Urinary bladder (tissue), 4 donors: ENCODE data around the gene PDRG1. TPM values are rescaled to one million over a fixed set of nuclear protein-coding genes. Genes with fewer than 3 reads are reported as not detected.
A peak's percentile ranks its signal among the peaks of the same experiment; 100 is the strongest.

Experiments
- DNase-seq: peaks from one replicate; pipeline ENCODE4 v3.0.0-alpha.2; 2015; ENCODE audit errors: extremely low spot score
- H3K27ac ChIP-seq: one replicate; pipeline ENCODE4 v1.5.1; 2013; ENCODE audit warnings: low read depth, mild to moderate bottlenecking, moderate library complexity
- H3K36me3 ChIP-seq: one replicate; pipeline ENCODE4 v1.6.1; 2013; ENCODE audit warnings: mild to moderate bottlenecking, moderate library complexity; ENCODE audit not compliant: insufficient read depth
- H3K4me1 ChIP-seq: one replicate; pipeline ENCODE4 v1.6.1; 2013; ENCODE audit warnings: mild to moderate bottlenecking, moderate library complexity; ENCODE audit not compliant: insufficient read depth
- H3K4me3 ChIP-seq: one replicate; pipeline ENCODE4 v1.5.1; 2013; ENCODE audit warnings: low read depth, low read length
- WGBS: extraction: QIAGEN DNeasy Blood & Tissue Kit; methylation state at CpG from one replicate; pipeline ENCODE4 v1.1.7; 2013; 5-methylcytosine and 5-hydroxymethylcytosine counted together
- polyA plus RNA-seq: library from polyadenylated mRNA; stranded (reverse); fragments of 200-250 nt; gene quantifications from one replicate; pipeline ENCODE4 v1.2.3, GENCODE V29; 2013
- total RNA-seq: library from RNA; depleted of rRNA; stranded (reverse); fragments of >200 nt; gene quantifications from one replicate; pipeline ENCODE4 v1.2.3, GENCODE V29; 2014
- donor health status: healthy with polysubstance abuse.
- donor health status: healthy.

The PDRG1 gene
- total and polyA plus RNA-seq, 2 donors = 2.9 to 14.0 TPM

DNA sequence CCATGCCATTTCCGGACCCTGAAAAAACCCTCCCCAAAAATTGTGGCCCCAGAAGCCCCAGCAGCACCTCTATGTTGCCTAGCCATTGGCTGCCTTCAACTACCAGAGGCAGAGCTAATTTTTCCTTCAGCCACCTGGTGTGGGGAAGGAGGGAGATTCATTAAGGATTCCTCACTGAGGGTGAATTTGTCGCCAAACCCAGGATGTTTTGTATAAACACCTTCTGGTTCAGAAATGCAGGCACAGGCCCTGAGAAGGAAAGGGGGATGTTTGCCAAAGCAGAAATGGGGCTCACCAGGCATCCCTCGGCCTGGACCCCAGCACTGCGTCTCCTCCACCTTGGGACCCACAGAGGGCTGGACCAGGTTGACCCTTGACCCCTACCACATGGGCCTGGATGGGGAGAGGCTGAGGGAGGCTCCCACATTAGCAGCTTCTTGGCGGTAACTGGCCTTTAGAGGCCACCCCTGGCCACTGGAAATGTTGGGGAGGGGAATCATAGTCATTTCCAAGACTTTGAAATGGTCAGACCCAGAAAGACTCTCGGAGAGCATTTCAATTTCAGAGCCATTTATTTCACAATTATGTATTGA is 1.8 kb upstream of the PDRG1 start:
- H3K36me3 ChIP-seq = no peaks in the 10 kb centered on the region
- H3K27ac ChIP-seq = no peak overlapping the region
- 81% methylated on average over 6 of the region's 6 CpGs for WGBS
- DNase-seq = no peak
- H3K4me3 ChIP-seq = no peak overlapping the region
- H3K4me1 ChIP-seq = no peaks in the 10 kb centered on the region

- WGBS = 8% methylated on average over 6 of the region's 6 CpGs
- H3K4me3 ChIP-seq = peak overlapping the region; percentile 86
- DNase-seq = no peak
- H3K4me1 ChIP-seq = no peaks in the 10 kb centered on the region
- no peaks in the 10 kb centered on the region for H3K36me3 ChIP-seq
- H3K27ac ChIP-seq = no peak overlapping the region
Observed at GRCh38 chr20:31951203-31951529, 680 bp downstream of the PDRG1 start.

GRCh38 chr20:31949877-31950646 is 1.8 kb downstream of the PDRG1 start:
- H3K36me3 ChIP-seq = no peaks in the 10 kb centered on the region
- DNase-seq = no peak
- no peak overlapping the region for H3K27ac ChIP-seq
- WGBS = 70% methylated on average over 9 of the region's 9 CpGs
- H3K4me3 ChIP-seq = no peak overlapping the region
- no peaks in the 10 kb centered on the region for H3K4me1 ChIP-seq

GRCh38 chr20:31948008-31948407 is 3.8 kb downstream of the PDRG1 start:
- 97% methylated on average over 2 of the region's 2 CpGs for WGBS
- Histone ChIP-seq H3K27ac (no peak overlapping the region), H3K4me1 (no peaks in the 10 kb centered on the region), H3K4me3 (no peak overlapping the region), H3K36me3 (no peaks in the 10 kb centered on the region)
- no peak for DNase-seq

GRCh38 chr20:31945785-31946184 is 6.1 kb downstream of the PDRG1 start:
- no peaks in the 10 kb centered on the region for H3K36me3 ChIP-seq
- WGBS = 48% methylated on average over 6 of the region's 6 CpGs
- no peaks in the 10 kb centered on the region for H3K4me1 ChIP-seq

DNA sequence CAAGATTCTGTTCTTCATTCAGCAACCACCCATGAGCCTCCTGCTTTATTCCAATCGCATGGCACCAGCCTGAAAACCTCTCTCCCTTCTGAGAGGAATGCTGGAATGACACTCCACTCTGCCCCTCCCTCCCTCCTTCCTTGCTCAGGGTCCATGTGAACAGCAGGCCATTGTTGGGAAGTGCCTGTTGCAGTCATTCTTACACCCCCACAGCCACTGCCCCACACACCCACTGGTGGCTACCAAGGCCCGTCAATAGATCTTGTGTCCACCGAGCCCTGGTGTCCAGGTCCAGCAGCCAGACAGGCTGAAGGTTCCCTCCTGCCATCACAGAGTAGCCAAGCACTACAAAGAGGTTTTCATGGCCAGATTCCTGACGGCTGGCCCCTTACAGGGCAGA is 6.5 kb downstream of the PDRG1 start:
- 82% methylated on average over 4 of the region's 4 CpGs for WGBS
- no peak for DNase-seq
- no peaks in the 10 kb centered on the region for H3K36me3 ChIP-seq

More at GRCh38 chr20:31945785-31946184, 6.1 kb downstream of the PDRG1 start:
- no peak for DNase-seq
- H3K27ac ChIP-seq = no peak overlapping the region
- no peak overlapping the region for H3K4me3 ChIP-seq

DNA sequence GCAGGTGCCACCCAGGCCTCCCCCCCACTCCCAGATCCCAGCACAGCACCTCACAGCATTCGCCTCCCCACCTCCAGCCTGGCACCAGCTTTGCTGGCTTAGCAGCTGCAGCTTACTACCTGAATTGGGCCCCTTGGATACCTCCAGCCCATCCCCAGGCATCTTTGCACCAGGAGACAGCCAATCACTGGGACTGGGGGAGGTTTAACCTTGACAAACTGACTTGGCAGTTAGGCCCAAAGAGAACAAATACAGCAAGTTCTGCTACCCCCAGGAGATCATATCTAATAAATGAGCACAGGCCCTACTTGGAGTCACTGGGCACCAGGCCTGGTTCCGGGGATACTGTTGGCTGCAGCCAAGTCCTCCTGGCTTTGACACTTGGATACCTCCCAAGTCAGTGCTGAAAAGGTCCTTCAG is 8.8 kb downstream of the PDRG1 start:
- Histone ChIP-seq H3K4me1 (no peaks in the 10 kb centered on the region), H3K27ac (no peak overlapping the region), H3K4me3 (no peak overlapping the region), H3K36me3 (no peaks in the 10 kb centered on the region)
- no peak for DNase-seq
- 52% methylated on average over 2 of the region's 2 CpGs for WGBS

More for the DNA sequence above, 6.5 kb downstream of the PDRG1 start:
- no peak overlapping the region for H3K27ac ChIP-seq
- H3K4me1 ChIP-seq = no peaks in the 10 kb centered on the region
- no peak overlapping the region for H3K4me3 ChIP-seq

- Histone ChIP-seq H3K4me1 (no peaks in the 10 kb centered on the region), H3K36me3 (no peaks in the 10 kb centered on the region), H3K27ac (no peak overlapping the region), H3K4me3 (no peak overlapping the region)
- no peak for DNase-seq
- 93% methylated on average over 2 of the region's 2 CpGs for WGBS
Observed at GRCh38 chr20:31939661-31940060, 12.2 kb downstream of the PDRG1 start.

GRCh38 chr20:31937820-31938219 is 14.0 kb downstream of the PDRG1 start:
- no peak overlapping the region for H3K27ac ChIP-seq
- H3K4me3 ChIP-seq = no peak overlapping the region
- no peaks in the 10 kb centered on the region for H3K36me3 ChIP-seq
- 42% methylated on average over 1 of the region's 1 CpG for WGBS
- no peaks in the 10 kb centered on the region for H3K4me1 ChIP-seq
- no peak for DNase-seq

GRCh38 chr20:31936420-31936819 is 15.4 kb downstream of the PDRG1 start:
- no peak for DNase-seq
- WGBS = 66% methylated on average over 4 of the region's 4 CpGs
- Histone ChIP-seq H3K27ac (no peak overlapping the region), H3K36me3 (no peaks in the 10 kb centered on the region), H3K4me1 (no peaks in the 10 kb centered on the region), H3K4me3 (no peak overlapping the region)

GRCh38 chr20:31934968-31935764 is 16.7 kb downstream of the PDRG1 start:
- 71% methylated on average over 8 of the region's 8 CpGs for WGBS
- Histone ChIP-seq H3K4me1 (no peaks in the 10 kb centered on the region), H3K27ac (no peak overlapping the region), H3K4me3 (no peak overlapping the region), H3K36me3 (no peaks in the 10 kb centered on the region)
- DNase-seq = no peak

- WGBS = 88% methylated on average over 14 of the region's 14 CpGs
- Histone ChIP-seq H3K36me3 (no peaks in the 10 kb centered on the region), H3K4me3 (no peak overlapping the region), H3K4me1 (no peaks in the 10 kb centered on the region), H3K27ac (no peak overlapping the region)
- no peak for DNase-seq
Observed at GRCh38 chr20:31934491-31934890, 17.4 kb downstream of the PDRG1 start.

- DNase-seq = no peak
- Histone ChIP-seq H3K4me1 (no peaks in the 10 kb centered on the region), H3K36me3 (no peaks in the 10 kb centered on the region), H3K27ac (no peak overlapping the region), H3K4me3 (no peak overlapping the region)
- 83% methylated on average over 10 of the region's 10 CpGs for WGBS
Observed at GRCh38 chr20:31933698-31934097, 18.1 kb downstream of the PDRG1 start.

DNA sequence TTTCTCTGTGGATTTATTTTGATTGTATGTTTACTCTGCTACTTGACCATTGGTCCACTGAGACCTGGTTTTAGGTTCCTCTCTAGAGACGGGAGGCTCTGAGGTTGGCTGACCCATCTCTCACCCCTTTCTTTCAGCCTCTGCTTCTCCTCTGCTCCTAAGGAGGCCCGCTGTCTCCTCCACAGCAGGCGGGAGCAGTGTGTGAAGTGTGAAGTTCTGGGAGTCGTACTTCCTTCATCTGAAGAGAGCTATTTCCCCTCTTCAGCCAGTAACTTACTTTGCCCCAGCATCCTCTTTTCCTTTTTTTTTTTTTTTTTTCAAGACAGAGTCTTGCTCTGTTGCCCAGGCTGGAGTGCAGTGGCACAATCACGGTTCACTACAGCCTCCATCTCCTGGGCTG is 21.1 kb downstream of the PDRG1 start:
- 37% methylated on average over 5 of the region's 5 CpGs for whole genome bisulfite sequencing
- Histone ChIP-seq H3K4me1 (no peaks in the 10 kb centered on the region), H3K4me3 (no peak overlapping the region), H3K36me3 (no peaks in the 10 kb centered on the region), H3K27ac (no peak overlapping the region)
- no peak for DNase-seq
